Aorta (tissue), 5 donors: ENCODE measurements around the gene ZNF425. TPM values are rescaled to one million over a fixed set of nuclear protein-coding genes. Genes with fewer than 3 reads are reported as not detected.
"Not testable (repeated sequence)": the region's sequence is repeated elsewhere in the genome, so short reads cannot be mapped to it uniquely, and the experiment has no call there.

Source experiments
- ATAC-seq: fragments of 200-7000 bp; cut with Tn5 transposase; one replicate; pipeline ENCODE4 v1.9.1; 2022; ENCODE audit warnings: moderate library complexity; ENCODE audit not compliant: low FRiP score
- DNase-seq, 2 donors: peaks; one replicate each; pipeline ENCODE4 v3.0.0-alpha.2; 2020
- H3K27ac ChIP-seq, 2 donors: one replicate each; pipeline ENCODE4 v1.5.1; 2013; ENCODE audit warnings: low read length in 2 of 2, mild to moderate bottlenecking in 2 of 2, moderate library complexity in 2 of 2, control low read depth in 1 of 2, inconsistent platforms in 1 of 2, low read depth in 1 of 2
- H3K27me3 ChIP-seq, 2 donors: one replicate each; pipeline ENCODE4 v1.6.1; 2013; ENCODE audit warnings: control low read depth in 1 of 2, low read length in 1 of 2, mild to moderate bottlenecking in 1 of 2, moderate library complexity in 1 of 2; ENCODE audit not compliant: insufficient read depth in 2 of 2, control insufficient read depth in 1 of 2
- H3K36me3 ChIP-seq, 2 donors: one replicate each; pipeline ENCODE4 v1.6.1; 2013; ENCODE audit warnings: control low read depth in 1 of 2, low read length in 1 of 2, mild to moderate bottlenecking in 1 of 2; ENCODE audit not compliant: insufficient read depth in 2 of 2, control insufficient read depth in 1 of 2
- H3K4me1 ChIP-seq, 2 donors: one replicate each; pipeline ENCODE4 v1.6.1; 2013; ENCODE audit warnings: low read length in 2 of 2, control low read depth in 1 of 2, mild to moderate bottlenecking in 1 of 2, moderate library complexity in 1 of 2; ENCODE audit not compliant: insufficient read depth in 2 of 2, control insufficient read depth in 1 of 2
- H3K4me3 ChIP-seq, 2 donors: one replicate each; pipeline ENCODE4 v1.5.1; 2013; ENCODE audit warnings: low read length in 2 of 2, control low read depth in 1 of 2, mild to moderate bottlenecking in 1 of 2
- H3K9me3 ChIP-seq: one replicate; pipeline ENCODE4 v1.6.1; 2013; ENCODE audit warnings: mild to moderate bottlenecking, low read length; ENCODE audit not compliant: control insufficient read depth
- WGBS, 2 donors: extraction: QIAGEN DNeasy Blood & Tissue Kit; methylation state at CpG; one replicate each; pipeline ENCODE4 v1.1.7; 2013; 5-methylcytosine and 5-hydroxymethylcytosine counted together
- intact Hi-C, 2 donors: fragments of 100-400 bp; cut with DNase I; formaldehyde crosslinking; loops; one replicate each; pipeline versions ENCODE4 v1.14.2 to v1.15.0; 2022
- polyA plus RNA-seq, 2 donors: library from polyadenylated mRNA; stranded (reverse); fragments of 200-250 nt; gene quantifications; one replicate each; pipeline ENCODE4 v1.2.3, GENCODE V29; 2013
- total RNA-seq, 2 donors: library from RNA; stranded (reverse); fragmentation: NEBNext Ultra II Directional; extraction: Animal tissue kit (Norgen Biotek cat#: 25700); gene quantifications; one replicate each; pipeline ENCODE4 v1.2.1, GENCODE V29; 2021
- donor health status: healthy with polysubstance abuse.
- donor health status: Bipolar disorder and iron deficiency.
- donor health status: DM: no; HTN: no; CAD: no.
- donor health status: DM: no; HTN: no; CAD: no.
- donor health status: DM: yes; HTN: yes; CAD: no.

Gene ZNF425
- total and polyA plus RNA-seq, 4 donors = 1.0 to 2.1 (median 1.6) TPM

GRCh38 chr7:149156898-149157297 lies 30.8 kb upstream of the ZNF425 start:
- no peak overlapping the region for H3K4me3 ChIP-seq
- no peaks in the 10 kb centered on the region for H3K27me3 ChIP-seq
- WGBS, 2 donors = 96 to 98% methylated on average over 6 of the region's 6 CpGs
- DNase-seq = no peak
- no peak overlapping the region for H3K27ac ChIP-seq
- H3K36me3 ChIP-seq = no peaks in the 10 kb centered on the region
- H3K9me3 ChIP-seq = no peaks in the 10 kb centered on the region
- ATAC-seq = no peak
- H3K4me1 ChIP-seq = no peaks in the 10 kb centered on the region
- intact Hi-C loops = no loop called here

- intact Hi-C loops = no loop called here
- H3K9me3 ChIP-seq = no peaks in the 10 kb centered on the region
- H3K4me3 ChIP-seq = no peak overlapping the region
- DNase-seq (no peak), ATAC-seq (no peak)
- WGBS, 2 donors = 94 to 95% methylated on average over 11 of the region's 11 CpGs
- no peaks in the 10 kb centered on the region for H3K36me3 ChIP-seq
- H3K27ac ChIP-seq = no peak overlapping the region
- H3K4me1 ChIP-seq = no peaks in the 10 kb centered on the region
- no peaks in the 10 kb centered on the region for H3K27me3 ChIP-seq
These were observed 27.9 kb upstream of the ZNF425 start for GRCh38 chr7:149154056-149154455.

- no peak for ATAC-seq
- Histone ChIP-seq H3K4me3 (no peak overlapping the region), H3K27ac (no peak overlapping the region), H3K36me3 (no peaks in the 10 kb centered on the region), H3K9me3 (no peaks in the 10 kb centered on the region), H3K4me1 (no peaks in the 10 kb centered on the region), H3K27me3 (no peaks in the 10 kb centered on the region)
- intact Hi-C loops = no loop called here
- no peak for DNase-seq
- WGBS, 2 donors = 87 to 88% methylated on average over 2 of the region's 2 CpGs
These were observed 27.2 kb upstream of the ZNF425 start for GRCh38 chr7:149153346-149153745.

GRCh38 chr7:149150981-149151380 lies 24.9 kb upstream of the ZNF425 start:
- Histone ChIP-seq H3K36me3 (no peaks in the 10 kb centered on the region), H3K9me3 (no peaks in the 10 kb centered on the region), H3K4me3 (no peak overlapping the region), H3K27ac (no peak overlapping the region), H3K27me3 (no peaks in the 10 kb centered on the region), H3K4me1 (no peaks in the 10 kb centered on the region)
- 63 to 76% methylated on average over 4 of the region's 4 CpGs for WGBS, 2 donors
- intact Hi-C loops = no loop called here
- DNase-seq (no peak), ATAC-seq (no peak)

- intact Hi-C loops = loop anchor here in 1 of 2 donors (1.0 kb wide), 1 partner anchor 21 kb away; no protein-coding TSS in a partner anchor
- Histone ChIP-seq H3K4me1 (no peaks in the 10 kb centered on the region), H3K27me3 (no peaks in the 10 kb centered on the region), H3K4me3 (peak overlapping the region; percentile 52 to 79), H3K9me3 (no peaks in the 10 kb centered on the region), H3K27ac (peak overlapping the region; percentile 20 to 76), H3K36me3 (no peaks in the 10 kb centered on the region)
- WGBS, 2 donors = 0% methylated on average over 79 to 86 of the region's 86 CpGs
- peak; percentile 51 for ATAC-seq
- peak; percentile 72 to 90 for DNase-seq
These were observed 21.9 kb upstream of the ZNF425 start for GRCh38 chr7:149147752-149148653.

GRCh38 chr7:149147072-149147751 lies 21.1 kb upstream of the ZNF425 start, which contains the start of gene ZNF398:
Gene ZNF398, plus strand, starts transcription at chr7:149147453. Its CDS starts 290 bp downstream, at chr7:149147743.
- peak; percentile 95 for ATAC-seq
- no peaks in the 10 kb centered on the region for H3K9me3 ChIP-seq
- peak within 1 kb of the TSS; percentile 20 to 92 for H3K27ac ChIP-seq
- H3K4me3 ChIP-seq = peak within 1 kb of the TSS; percentile 52 to 96
- DNase-seq = peak; percentile 80 to 92
- H3K4me1 ChIP-seq = no peaks in the 10 kb centered on the region
- WGBS, 2 donors = 1% methylated on average over 52 to 79 of the region's 79 CpGs
- no peaks in the 10 kb centered on the region for H3K27me3 ChIP-seq
- H3K36me3 ChIP-seq = no peaks in the 10 kb centered on the region
- intact Hi-C loops = loop anchor here in 1 of 2 donors (1.0 kb wide), 1 partner anchor 20 kb away; no protein-coding TSS in a partner anchor

GRCh38 chr7:149145031-149145845 lies 19.1 kb upstream of the ZNF425 start:
- Histone ChIP-seq H3K9me3 (no peaks in the 10 kb centered on the region), H3K27ac (no peak overlapping the region), H3K4me1 (no peaks in the 10 kb centered on the region), H3K4me3 (no peak overlapping the region), H3K27me3 (no peaks in the 10 kb centered on the region), H3K36me3 (no peaks in the 10 kb centered on the region)
- ATAC-seq (no peak), DNase-seq (no peak)
- WGBS, 2 donors = 85 to 86% methylated on average over 8 of the region's 8 CpGs
- intact Hi-C loops = no loop called here

- ATAC-seq, H3K36me3 ChIP-seq, H3K9me3 ChIP-seq, H3K27ac ChIP-seq, H3K4me3 ChIP-seq, intact Hi-C loops, H3K4me1 ChIP-seq, DNase-seq, H3K27me3 ChIP-seq: not testable (repeated sequence)
- WGBS, 2 donors = 74 to 79% methylated on average over 14 of the region's 14 CpGs
These were observed 18.4 kb upstream of the ZNF425 start for GRCh38 chr7:149144436-149144922.
